HCT116 (cell line): ENCODE results near the gene KNTC1. TPM values are rescaled to one million over a fixed set of nuclear protein-coding genes. Genes with fewer than 3 reads are reported as not detected.

Experiments used
- ATAC-seq: fragments of 200-7000 bp; cut with Tn5 transposase; 2 replicates; pipeline ENCODE4 v1.9.1; 2020; ENCODE audit warnings: mild to moderate bottlenecking, moderate library complexity
- BruUV-seq: library from RNA; stranded (reverse); fragments of 400-500 nt; replicated peaks from 2 replicates; lab custom pipeline; 2021; lab: Mats Ljungman, UMichigan
- CTCF ChIA-PET: fragments of 300-600 bp; sonication (Branson Sonifier 250); formaldehyde crosslinking; loops from one replicate; lab custom pipeline; 2021; ENCODE audit warnings: antibody characterized with exemption; lab: Charles Lee
- POLR2A ChIA-PET: fragments of 300-600, 350-600 bp; sonication (Branson Sonifier 250); formaldehyde crosslinking; loops from one replicate; lab custom pipeline; 2021; ENCODE audit warnings: antibody characterized with exemption; lab: Charles Lee
- RAD21 ChIA-PET, 2 experiments: fragments of 300-600 bp; sonication (Branson Sonifier 250); formaldehyde crosslinking; loops; one replicate each; lab custom pipeline; 2023; ENCODE audit warnings: low total read pairs in 2 of 2; ENCODE audit not compliant: uncharacterized antibody in 2 of 2, unreplicated experiment in 2 of 2, low non-redundant PET in 1 of 2; lab: Charles Lee
- DNase-seq: peaks from one replicate; pipeline ENCODE4 v3.0.0-alpha.2; 2010; ENCODE audit warnings: low read depth, low spot score
- H2AFZ ChIP-seq: fragments of 200-600 bp; shearing (Covaris generic), sonication (generic); 2 replicates; pipeline ENCODE4 v1.6.1; 2017; ENCODE audit warnings: low read depth, mixed run types, mixed read lengths, antibody characterized with exemption, low read length; ENCODE audit not compliant: poor library complexity, severe bottlenecking
- H3K27ac ChIP-seq: 2 replicates; pipeline ENCODE4 v1.5.1; 2012; ENCODE audit warnings: low read depth, low read length
- H3K27me3 ChIP-seq: fragments of 200-600 bp; sonication (generic); 2 replicates; pipeline ENCODE4 v1.6.1; 2016; ENCODE audit warnings: mixed run types, low read length, mixed read lengths; ENCODE audit not compliant: insufficient read depth
- H3K36me3 ChIP-seq, 2 experiments: fragments of 200-500 bp in 1 of 2; fragments of 200-600 bp in 1 of 2; sonication (Bioruptor generic) in 1 of 2; sonication (generic) in 1 of 2; 2 replicates each; pipeline versions ENCODE4 v1.5.1 to v1.6.1; 2014 to 2016; ENCODE audit warnings: low read length in 2 of 2, inconsistent platforms in 1 of 2, mixed read lengths in 1 of 2, mixed run types in 1 of 2; ENCODE audit not compliant: insufficient read depth in 2 of 2, control insufficient read depth in 1 of 2
- H3K4me1 ChIP-seq, 2 experiments: fragments of 200-600 bp in 1 of 2; sonication (generic) in 1 of 2; 2 replicates each; pipeline versions ENCODE4 v1.5.1 to v1.6.1; 2012 to 2017; ENCODE audit warnings: low read length in 2 of 2, inconsistent platforms in 1 of 2, mild to moderate bottlenecking in 1 of 2, mixed read lengths in 1 of 2, mixed run types in 1 of 2, moderate library complexity in 1 of 2; ENCODE audit not compliant: insufficient read depth in 2 of 2, control insufficient read depth in 1 of 2
- H3K4me2 ChIP-seq: fragments of 200-600 bp; sonication (generic); 2 replicates; pipeline ENCODE4 v1.6.1; 2017; ENCODE audit warnings: mixed run types, low read length, mixed read lengths
- H3K4me3 ChIP-seq, 2 experiments: fragments of 200-600 bp in 1 of 2; sonication (generic) in 1 of 2; replicated peaks in 1 of 2; 2 replicates each; pipeline ENCODE4 v1.5.1; 2011 to 2016; ENCODE audit warnings: low read length in 2 of 2, control low read depth in 1 of 2, low read depth in 1 of 2, mild to moderate bottlenecking in 1 of 2, mixed read lengths in 1 of 2, mixed run types in 1 of 2
- H3K79me2 ChIP-seq: fragments of 200-600 bp; sonication (generic); 2 replicates; pipeline ENCODE4 v1.6.1; 2017; ENCODE audit warnings: mild to moderate bottlenecking, mixed run types, low read length, moderate library complexity, mixed read lengths; ENCODE audit not compliant: insufficient read depth
- H3K9ac ChIP-seq: fragments of 200-600 bp; sonication (generic); 2 replicates; pipeline ENCODE4 v1.6.1; 2016; ENCODE audit warnings: low read length, mixed read lengths
- H3K9me2 ChIP-seq: fragments of 200-600 bp; sonication (generic), shearing (Covaris generic); 2 replicates; pipeline ENCODE4 v1.6.1; 2017; ENCODE audit warnings: mixed run types, mild to moderate bottlenecking, moderate library complexity; ENCODE audit not compliant: insufficient read depth
- H3K9me3 ChIP-seq, 2 experiments: fragments of 200-500 bp in 1 of 2; fragments of 200-600 bp in 1 of 2; sonication (Bioruptor generic) in 1 of 2; sonication (generic) in 1 of 2; 2 replicates each; pipeline ENCODE4 v1.6.1; 2014 to 2017; ENCODE audit warnings: low read length in 2 of 2, mixed read lengths in 2 of 2, inconsistent platforms in 1 of 2, low read depth in 1 of 2, mild to moderate bottlenecking in 1 of 2, mixed run types in 1 of 2, moderate library complexity in 1 of 2; ENCODE audit not compliant: control insufficient read depth in 1 of 2, insufficient read depth in 1 of 2
- H4K20me1 ChIP-seq: fragments of 200-600 bp; sonication (generic), shearing (Covaris generic); 2 replicates; pipeline ENCODE4 v1.6.1; 2017; ENCODE audit warnings: mixed run types, mild to moderate bottlenecking, moderate library complexity; ENCODE audit not compliant: insufficient read depth
- CEBPB ChIP-seq: IDR thresholded peaks from 2 replicates; pipeline ENCODE4 v1.6.1; 2012; ENCODE audit warnings: low read depth
- CTCF ChIP-seq, 3 experiments: fragments of 200-600 bp in 1 of 3; sonication (generic) in 1 of 3; IDR thresholded peaks in 2 of 3; conservative IDR thresholded peaks in 1 of 3; 2 replicates each; pipeline ENCODE4 v1.5.1; 2012 to 2017; ENCODE audit warnings: low read depth in 2 of 3, low read length in 2 of 3, antibody characterized with exemption in 1 of 3, borderline replicate concordance in 1 of 3, control low read depth in 1 of 3, mild to moderate bottlenecking in 1 of 3, mixed read lengths in 1 of 3, mixed run types in 1 of 3, moderate library complexity in 1 of 3; ENCODE audit not compliant: insufficient read depth in 1 of 3
- EGR1 ChIP-seq: IDR thresholded peaks from 2 replicates; pipeline ENCODE4 v1.6.1; 2012; ENCODE audit warnings: low read depth
- ELF1 ChIP-seq: IDR thresholded peaks from 2 replicates; pipeline ENCODE4 v1.6.1; 2012; ENCODE audit warnings: low read depth, borderline replicate concordance
- EZH2 ChIP-seq: fragments of 200-600 bp; sonication (generic); IDR thresholded peaks from 2 replicates; pipeline ENCODE4 v1.6.1; 2017; ENCODE audit warnings: antibody characterized with exemption, mixed run types
- FOSL1 ChIP-seq: IDR thresholded peaks from 2 replicates; pipeline ENCODE4 v1.6.1; 2012; ENCODE audit warnings: low read depth
- JUND ChIP-seq: IDR thresholded peaks from 2 replicates; pipeline ENCODE4 v1.6.1; 2012
- POLR2AphosphoS5 ChIP-seq: IDR thresholded peaks from 2 replicates; pipeline ENCODE4 v1.6.1; 2011; ENCODE audit warnings: mild to moderate bottlenecking, low read depth, low read length, moderate library complexity
- RAD21 ChIP-seq: IDR thresholded peaks from 2 replicates; pipeline ENCODE4 v1.6.1; 2012; ENCODE audit warnings: low read depth, mild to moderate bottlenecking
- SIN3A ChIP-seq: IDR thresholded peaks from 2 replicates; pipeline ENCODE4 v1.6.1; 2012; ENCODE audit warnings: low read depth
- SRF ChIP-seq: IDR thresholded peaks from 2 replicates; pipeline ENCODE4 v1.6.1; 2012; ENCODE audit warnings: low read depth
- TCF7L2 ChIP-seq: IDR thresholded peaks from 2 replicates; pipeline ENCODE4 v1.7.0; 2011; ENCODE audit warnings: borderline replicate concordance, inconsistent platforms; ENCODE audit not compliant: insufficient read depth, insufficient read length; ENCODE audit errors: extremely low read depth
- YY1 ChIP-seq: IDR thresholded peaks from 2 replicates; pipeline ENCODE4 v1.6.1; 2011; ENCODE audit warnings: low read length, low read depth, moderate library complexity, mild to moderate bottlenecking; ENCODE audit not compliant: insufficient replicate concordance; ENCODE audit errors: extremely low read depth
- ZFX ChIP-seq: fragments of 450-650 bp; IDR thresholded peaks from 2 replicates; pipeline ENCODE4 v1.6.1; 2017
- ZNF274 ChIP-seq: fragments of 200-500 bp; sonication (Bioruptor generic); IDR thresholded peaks from 2 replicates; pipeline ENCODE4 v1.6.1; 2014; ENCODE audit warnings: mild to moderate bottlenecking, low read depth, low read length, inconsistent platforms
- intact Hi-C: fragments of 100-400 bp; cut with micrococcal nuclease; formaldehyde crosslinking; loops from 2 replicates; pipeline ENCODE4 v1.10.0; 2022
- total RNA-seq: library from RNA; stranded (reverse); gene quantifications from one replicate; pipeline ENCODE4 v1.2.1, GENCODE V29; 2021; ENCODE audit not compliant: unreplicated experiment

Gene KNTC1
- total RNA-seq, 1 experiment from 2014 or later, result 70.2 TPM

GRCh38 chr12:122665759-122666158 is 138.7 kb downstream of the KNTC1 start:
- POLR2A ChIA-PET, result no interaction called here
- TF ChIP-seq CTCF (IDR thresholded peaks at IDR 0.05 in 2 of 3, conservative IDR thresholded peaks at IDR 0.05 in 1 of 3; ENCODE audit: borderline replicate concordance in 1 of 3, insufficient read depth in 1 of 3, low read depth in 2 of 3, low read length in 2 of 3) (no peak), SRF (no peak), EGR1 (no peak), ELF1 (no peak), POLR2AphosphoS5 (no peak), ZFX (no peak), RAD21 (no peak), CEBPB (no peak), EZH2 (no peak)
- Histone ChIP-seq H3K4me2 (no peak overlapping the region), H3K4me1 (no peaks in the 10 kb centered on the region), H3K9me2 (no peaks in the 10 kb centered on the region), H3K79me2 (no peaks in the 10 kb centered on the region), H2AFZ (no peak overlapping the region), H4K20me1 (no peaks in the 10 kb centered on the region), H3K9ac (no peak overlapping the region), H3K4me3 (no peak overlapping the region), H3K27ac (no peak overlapping the region), H3K27me3 (no peaks in the 10 kb centered on the region), H3K9me3 (no peaks in the 10 kb centered on the region), H3K36me3 (no peaks in the 10 kb centered on the region)
- intact Hi-C loops, result no loop called here
- ATAC-seq (no peak), DNase-seq (no peak)
- no TSS peak for BruUV-seq
- CTCF ChIA-PET, result no interaction called here
- RAD21 ChIA-PET, result no interaction called here

DNA sequence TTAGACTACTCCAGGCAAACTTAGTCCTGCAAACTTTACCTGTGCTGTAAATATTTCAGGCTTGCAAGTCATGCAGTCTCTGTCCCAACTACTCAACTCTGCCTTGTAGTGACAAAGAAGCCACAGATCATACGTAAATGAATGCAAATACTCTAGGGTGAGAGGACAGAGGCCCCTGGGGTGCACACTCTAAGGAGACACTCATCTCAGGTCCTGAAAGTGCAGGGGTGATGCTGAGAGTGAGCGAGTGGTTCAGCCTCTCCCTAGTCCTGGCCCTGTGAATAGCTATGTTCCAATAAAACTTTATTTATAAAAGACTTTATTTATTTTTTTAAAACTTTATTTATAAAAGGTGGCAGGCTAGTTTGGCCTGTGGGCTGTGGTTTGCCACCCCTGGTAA is 141.2 kb downstream of the KNTC1 start:
- Histone ChIP-seq H3K27ac (no peak overlapping the region), H3K4me2 (no peak overlapping the region), H4K20me1 (no peaks in the 10 kb centered on the region), H3K4me1 (no peaks in the 10 kb centered on the region), H3K79me2 (no peaks in the 10 kb centered on the region), H3K36me3 (no peaks in the 10 kb centered on the region), H3K4me3 (no peak overlapping the region), H2AFZ (no peak overlapping the region), H3K9me3 (no peaks in the 10 kb centered on the region), H3K27me3 (no peaks in the 10 kb centered on the region), H3K9me2 (no peaks in the 10 kb centered on the region), H3K9ac (no peak overlapping the region)
- DNase-seq, result no peak
- ATAC-seq, result no peak
- CTCF ChIA-PET, result no interaction called here
- intact Hi-C loops, result no loop called here
- RAD21 ChIA-PET, result no interaction called here
- POLR2A ChIA-PET, result no interaction called here
- BruUV-seq, result no TSS peak
- TF ChIP-seq ZFX (no peak), SIN3A (no peak), TCF7L2 (no peak), SRF (no peak), ELF1 (no peak), ZNF274 (no peak), EGR1 (no peak), CTCF (IDR thresholded peaks at IDR 0.05 in 2 of 3, conservative IDR thresholded peaks at IDR 0.05 in 1 of 3; ENCODE audit: borderline replicate concordance in 1 of 3, insufficient read depth in 1 of 3, low read depth in 2 of 3, low read length in 2 of 3) (no peak), JUND (no peak), YY1 (no peak), FOSL1 (no peak), CEBPB (no peak)
